Testis (tissue), 3 donors: ENCODE results near the gene CMTM4. TPM values are rescaled to one million over a fixed set of nuclear protein-coding genes. Genes with fewer than 3 reads are reported as not detected.
"Not testable (repeated sequence)": the region's sequence is repeated elsewhere in the genome, so short reads cannot be mapped to it uniquely, and the experiment has no call there.

ENCODE experiments used
- DNase-seq: peaks from one replicate; pipeline ENCODE4 v3.0.0-alpha.2; 2019
- H3K27ac ChIP-seq, 2 donors: fragments of 200-600 bp; sonication (generic); one replicate each; pipeline ENCODE4 v1.5.1; 2019
- H3K27me3 ChIP-seq: fragments of 200-600 bp; sonication (generic); one replicate; pipeline ENCODE4 v1.5.1; 2019
- H3K36me3 ChIP-seq: fragments of 200-600 bp; sonication (generic); one replicate; pipeline ENCODE4 v1.5.1; 2017; ENCODE audit warnings: low read depth; ENCODE audit errors: missing control alignments
- H3K4me1 ChIP-seq: fragments of 200-600 bp; sonication (generic); one replicate; pipeline ENCODE4 v1.5.1; 2019
- H3K4me3 ChIP-seq, 2 donors: fragments of 200-600 bp; sonication (generic); one replicate each; pipeline ENCODE4 v1.5.1; 2017 to 2019
- H3K9me3 ChIP-seq: fragments of 200-600 bp; sonication (generic); one replicate; pipeline ENCODE4 v1.5.1; 2017
- POLR2A ChIP-seq: fragments of 450-650 bp; IDR thresholded peaks from one replicate; pipeline ENCODE4 v1.6.1; 2017; ENCODE audit warnings: antibody characterized with exemption, mild to moderate bottlenecking, moderate library complexity
- WGBS, 2 donors: methylation state at CpG; one replicate each; pipeline ENCODE4 v1.1.5; 2018; 5-methylcytosine and 5-hydroxymethylcytosine counted together
- intact Hi-C: fragments of 100-400 bp; cut with DNase I; formaldehyde crosslinking; loops from one replicate; pipeline ENCODE4 v1.15.1; 2023; ENCODE audit warnings: low total_unique reads
- polyA plus RNA-seq: library from polyadenylated mRNA; stranded (reverse); fragments of 350-450 nt; fragmentation: Illumina TruSeq; extraction: RNeasy Lipid Tissue Mini Kit (QIAGEN cat#74804); gene quantifications from one replicate; pipeline ENCODE4 v1.2.3, GENCODE V29; 2014; ENCODE audit warnings: low read depth, low replicate concordance; ENCODE audit not compliant: insufficient read depth
- total RNA-seq, 2 donors: library from RNA; depleted of rRNA; stranded (reverse); fragments of >200 nt; gene quantifications; one replicate each; pipeline ENCODE4 v1.2.3, GENCODE V29; 2016
- TF ChIP-seq, protein P1 (sequence below), 3 experiments: fragments of 450-650 bp in 2 of 3; fragments of 200-600 bp in 1 of 3; sonication (generic) in 1 of 3; IDR thresholded peaks; one replicate each; pipeline ENCODE4 v1.5.1; 2016 to 2019; ENCODE audit warnings: antibody characterized with exemption in 3 of 3, mild to moderate bottlenecking in 2 of 3, moderate library complexity in 1 of 3

Gene CMTM4
- total and polyA plus RNA-seq, 3 donors from 2014 or later, result 22.2 to 59.2 (median 50.9) TPM

- Histone ChIP-seq H3K27me3 (no peaks in the 10 kb centered on the region), H3K4me1 (peaks cover 2% of the 10 kb centered on the region), H3K36me3 (no peaks in the 10 kb centered on the region), H3K27ac (no peak overlapping the region), H3K9me3 (no peaks in the 10 kb centered on the region), H3K4me3 (no peak overlapping the region)
- intact Hi-C loops, result no loop called here
- 80 to 82% methylated on average over 7 of the region's 7 CpGs for WGBS, 2 donors
- DNase-seq, result no peak
- no peak for TF ChIP-seq POLR2A
- TF ChIP-seq, protein P1, sequence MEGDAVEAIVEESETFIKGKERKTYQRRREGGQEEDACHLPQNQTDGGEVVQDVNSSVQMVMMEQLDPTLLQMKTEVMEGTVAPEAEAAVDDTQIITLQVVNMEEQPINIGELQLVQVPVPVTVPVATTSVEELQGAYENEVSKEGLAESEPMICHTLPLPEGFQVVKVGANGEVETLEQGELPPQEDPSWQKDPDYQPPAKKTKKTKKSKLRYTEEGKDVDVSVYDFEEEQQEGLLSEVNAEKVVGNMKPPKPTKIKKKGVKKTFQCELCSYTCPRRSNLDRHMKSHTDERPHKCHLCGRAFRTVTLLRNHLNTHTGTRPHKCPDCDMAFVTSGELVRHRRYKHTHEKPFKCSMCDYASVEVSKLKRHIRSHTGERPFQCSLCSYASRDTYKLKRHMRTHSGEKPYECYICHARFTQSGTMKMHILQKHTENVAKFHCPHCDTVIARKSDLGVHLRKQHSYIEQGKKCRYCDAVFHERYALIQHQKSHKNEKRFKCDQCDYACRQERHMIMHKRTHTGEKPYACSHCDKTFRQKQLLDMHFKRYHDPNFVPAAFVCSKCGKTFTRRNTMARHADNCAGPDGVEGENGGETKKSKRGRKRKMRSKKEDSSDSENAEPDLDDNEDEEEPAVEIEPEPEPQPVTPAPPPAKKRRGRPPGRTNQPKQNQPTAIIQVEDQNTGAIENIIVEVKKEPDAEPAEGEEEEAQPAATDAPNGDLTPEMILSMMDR (IDR thresholded peaks at IDR 0.05), result no peak
These were observed 6.3 kb downstream of the CMTM4 start for GRCh38 chr16:66690106-66690847.

GRCh38 chr16:66689282-66689681, 7.3 kb downstream of the CMTM4 start:
- intact Hi-C loops, result no loop called here
- Histone ChIP-seq H3K27ac (no peak overlapping the region), H3K27me3 (no peaks in the 10 kb centered on the region), H3K4me1 (no peaks in the 10 kb centered on the region), H3K9me3 (no peaks in the 10 kb centered on the region), H3K36me3 (no peaks in the 10 kb centered on the region), H3K4me3 (no peak overlapping the region)
- 73 to 83% methylated on average over 6 of the region's 6 CpGs for WGBS, 2 donors
- TF ChIP-seq, protein P1 (IDR thresholded peaks at IDR 0.05), result no peak
- TF ChIP-seq POLR2A, result no peak
- no peak for DNase-seq

- H3K4me3 ChIP-seq, result no peak overlapping the region
- no peak for TF ChIP-seq POLR2A
- TF ChIP-seq, protein P1 (IDR thresholded peaks at IDR 0.05), result no peak
- no peak for DNase-seq
- WGBS, 2 donors, result 87 to 96% methylated on average over 7 to 9 of the region's 9 CpGs
- H3K27me3 ChIP-seq, result no peaks in the 10 kb centered on the region
- no peaks in the 10 kb centered on the region for H3K36me3 ChIP-seq
- intact Hi-C loops, result no loop called here
- no peaks in the 10 kb centered on the region for H3K9me3 ChIP-seq
- no peak overlapping the region for H3K27ac ChIP-seq
- no peaks in the 10 kb centered on the region for H3K4me1 ChIP-seq
These were observed 8.5 kb downstream of the CMTM4 start for GRCh38 chr16:66687906-66688625.

DNA sequence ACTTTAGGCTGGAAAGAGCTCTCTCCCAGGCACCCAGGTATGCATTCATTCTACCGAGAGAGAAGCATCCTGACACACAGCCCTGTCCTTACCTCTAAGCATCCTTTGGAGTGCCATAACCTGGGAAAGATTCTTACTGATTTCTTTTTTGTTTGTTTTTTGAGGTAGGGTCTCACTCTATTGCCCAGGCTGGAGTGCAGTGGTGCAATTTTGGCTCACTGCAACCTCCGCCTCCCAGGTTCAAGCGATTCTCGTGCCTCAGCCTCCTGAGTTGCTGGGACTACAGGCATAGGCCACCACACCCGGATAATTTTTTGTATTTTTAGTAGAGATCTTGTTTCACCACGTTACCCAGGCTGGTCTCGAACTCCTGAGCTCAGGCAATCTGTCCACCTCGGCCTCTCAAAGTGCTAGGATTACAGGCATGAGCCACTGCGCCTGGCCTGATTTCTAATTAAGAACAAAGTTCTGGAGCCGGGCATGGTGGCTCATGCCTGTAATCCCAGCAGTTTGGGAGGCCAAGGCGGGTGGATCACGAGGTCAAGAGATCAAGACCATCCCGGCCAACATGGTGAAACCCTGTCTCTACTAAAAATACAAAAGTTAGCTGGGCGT, 10.9 kb downstream of the CMTM4 start:
- H3K9me3 ChIP-seq, H3K27ac ChIP-seq, H3K4me1 ChIP-seq, intact Hi-C loops, H3K36me3 ChIP-seq, DNase-seq, H3K27me3 ChIP-seq, H3K4me3 ChIP-seq: not testable (repeated sequence)
- WGBS, 2 donors, result 91 to 97% methylated on average over 14 of the region's 14 CpGs

DNA sequence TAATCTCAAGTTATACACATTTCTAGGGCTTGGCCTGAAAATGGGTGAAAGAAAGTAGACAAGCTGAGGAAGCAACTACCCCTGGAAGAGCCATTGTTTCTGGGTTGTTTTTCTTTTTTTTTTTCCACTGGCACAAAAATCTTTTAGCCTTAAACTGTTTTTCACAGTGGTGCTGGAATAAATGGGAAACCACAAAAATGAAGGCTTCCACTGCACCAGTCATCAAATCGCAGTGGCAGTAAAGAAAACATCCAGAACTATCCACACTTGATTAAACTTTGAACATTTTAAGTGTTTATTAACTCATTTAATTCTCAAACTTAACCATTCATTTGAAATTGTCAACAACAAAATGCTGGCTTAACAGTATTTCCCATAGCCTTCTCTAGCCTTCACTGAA, 14.3 kb downstream of the CMTM4 start:
- WGBS, 2 donors, result 81 to 83% methylated on average over 1 of the region's 1 CpG

More for the DNA sequence above, 14.3 kb downstream of the CMTM4 start:
- Histone ChIP-seq H3K27ac (no peak overlapping the region), H3K9me3 (no peaks in the 10 kb centered on the region), H3K27me3 (no peaks in the 10 kb centered on the region), H3K4me1 (peaks cover 4% of the 10 kb centered on the region), H3K4me3 (no peak overlapping the region), H3K36me3 (no peaks in the 10 kb centered on the region)
- no peak for TF ChIP-seq POLR2A
- TF ChIP-seq, protein P1 (IDR thresholded peaks at IDR 0.05), result no peak
- intact Hi-C loops, result no loop called here
- no peak for DNase-seq
